Loucy (cell line): Measurements from ENCODE around the gene CEP83.

Experiments
- H2AFZ ChIP-seq: fragments of 200-600 bp; sonication (generic); 2 replicates; pipeline ENCODE4 v1.6.0; 2016; ENCODE audit warnings: antibody characterized with exemption, mild to moderate bottlenecking, low read length, moderate library complexity
- H3F3A ChIP-seq: fragments of 200-600 bp; 2 replicates; pipeline ENCODE4 v1.6.0; 2016; ENCODE audit warnings: antibody characterized with exemption, low read depth, mild to moderate bottlenecking
- H3K27me3 ChIP-seq: fragments of 200-600 bp; sonication (generic); 2 replicates; pipeline ENCODE4 v1.6.1; 2014; ENCODE audit warnings: low read length, mild to moderate bottlenecking; ENCODE audit not compliant: insufficient read depth, poor library complexity, severe bottlenecking
- H3K36me3 ChIP-seq: fragments of 200-600 bp; sonication (generic); 2 replicates; pipeline ENCODE4 v1.6.1; 2016; ENCODE audit warnings: low read length; ENCODE audit not compliant: insufficient read depth
- H3K4me1 ChIP-seq: fragments of 200-600 bp; sonication (generic); 2 replicates; pipeline ENCODE4 v1.5.1; 2014; ENCODE audit warnings: low read length, mild to moderate bottlenecking; ENCODE audit not compliant: insufficient read depth, poor library complexity, severe bottlenecking
- H3K4me2 ChIP-seq: fragments of 200-600 bp; sonication (generic); 2 replicates; pipeline ENCODE4 v1.6.0; 2014; ENCODE audit warnings: antibody characterized with exemption, low read length, low read depth, mild to moderate bottlenecking; ENCODE audit not compliant: poor library complexity, severe bottlenecking
- H3K4me3 ChIP-seq: fragments of 200-600 bp; sonication (generic); 2 replicates; pipeline ENCODE4 v1.5.1; 2014; ENCODE audit warnings: low read length, mild to moderate bottlenecking, mixed read lengths; ENCODE audit not compliant: poor library complexity, severe bottlenecking
- H3K79me2 ChIP-seq: fragments of 200-600 bp; sonication (generic); 2 replicates; pipeline ENCODE4 v1.6.1; 2014; ENCODE audit warnings: low read length; ENCODE audit not compliant: insufficient read depth
- H3K9ac ChIP-seq: fragments of 200-600 bp; sonication (generic); 2 replicates; pipeline ENCODE4 v1.6.0; 2014; ENCODE audit warnings: mild to moderate bottlenecking, low read depth, low read length, moderate library complexity; ENCODE audit not compliant: poor library complexity, severe bottlenecking
- H3K9me2 ChIP-seq: fragments of 200-600 bp; sonication (generic); replicated peaks from 2 replicates; pipeline ENCODE4 v1.6.1; 2016; ENCODE audit warnings: low read depth, low read length, mixed read lengths
- H3K9me3 ChIP-seq: fragments of 200-600 bp; sonication (generic); 2 replicates; pipeline ENCODE4 v1.6.1; 2014; ENCODE audit warnings: mild to moderate bottlenecking, antibody characterized with exemption, low read length, low read depth; ENCODE audit not compliant: insufficient read depth
- H4K20me1 ChIP-seq: fragments of 200-600 bp; sonication (generic); 2 replicates; pipeline ENCODE4 v1.6.0; 2014; ENCODE audit warnings: antibody characterized with exemption, low read length, mild to moderate bottlenecking; ENCODE audit not compliant: insufficient read depth, poor library complexity, severe bottlenecking
- EZH2phosphoT487 ChIP-seq: fragments of 200-600 bp; IDR thresholded peaks from 2 replicates; pipeline ENCODE4 v1.6.1; 2018; ENCODE audit warnings: antibody characterized with exemption, mild to moderate bottlenecking, moderate library complexity, borderline replicate concordance
- TF ChIP-seq, protein P1 (sequence below): fragments of 200-600 bp; sonication (generic); conservative IDR thresholded peaks from 2 replicates; pipeline ENCODE4 v1.5.1; 2014; ENCODE audit warnings: mild to moderate bottlenecking, antibody characterized with exemption, low read length

The CEP83 gene

DNA sequence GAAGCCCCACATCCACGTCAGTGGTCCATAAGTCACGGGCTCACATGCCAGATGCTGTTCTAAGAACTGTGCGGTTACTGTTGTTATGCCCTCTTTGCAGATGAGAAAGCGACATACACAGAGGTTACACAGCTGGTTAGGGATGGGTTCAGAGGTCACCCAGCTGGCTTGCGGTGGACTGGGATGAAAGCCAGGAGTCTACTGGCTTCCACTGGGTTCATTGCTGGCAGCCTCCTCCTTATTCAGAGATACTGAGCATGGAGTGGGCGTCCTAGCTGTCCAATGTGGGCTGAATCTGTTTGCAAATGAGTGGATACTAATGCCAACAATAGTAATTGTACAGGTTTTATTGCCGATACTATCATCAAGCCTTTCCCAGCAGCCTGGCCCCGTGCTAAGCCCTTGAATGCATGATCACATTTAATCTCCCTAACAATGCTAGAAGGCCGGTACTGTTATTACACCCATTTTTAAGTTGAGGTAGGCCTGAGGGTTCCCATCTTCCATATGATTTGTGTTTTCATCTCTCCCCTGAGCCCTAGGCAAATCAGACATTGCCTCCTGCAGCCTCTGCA lies 182.2 kb downstream of the CEP83 start:
- H3K36me3 ChIP-seq = peaks cover 29% of the 10 kb centered on the region; the same call in 1 of the 2 replicates
- no peak overlapping the region for H3K4me2 ChIP-seq
- H3K9me2 ChIP-seq = no peaks in the 10 kb centered on the region
- no peak overlapping the region for H3K9ac ChIP-seq
- H4K20me1 ChIP-seq = no peaks in the 10 kb centered on the region
- TF ChIP-seq, protein P1, sequence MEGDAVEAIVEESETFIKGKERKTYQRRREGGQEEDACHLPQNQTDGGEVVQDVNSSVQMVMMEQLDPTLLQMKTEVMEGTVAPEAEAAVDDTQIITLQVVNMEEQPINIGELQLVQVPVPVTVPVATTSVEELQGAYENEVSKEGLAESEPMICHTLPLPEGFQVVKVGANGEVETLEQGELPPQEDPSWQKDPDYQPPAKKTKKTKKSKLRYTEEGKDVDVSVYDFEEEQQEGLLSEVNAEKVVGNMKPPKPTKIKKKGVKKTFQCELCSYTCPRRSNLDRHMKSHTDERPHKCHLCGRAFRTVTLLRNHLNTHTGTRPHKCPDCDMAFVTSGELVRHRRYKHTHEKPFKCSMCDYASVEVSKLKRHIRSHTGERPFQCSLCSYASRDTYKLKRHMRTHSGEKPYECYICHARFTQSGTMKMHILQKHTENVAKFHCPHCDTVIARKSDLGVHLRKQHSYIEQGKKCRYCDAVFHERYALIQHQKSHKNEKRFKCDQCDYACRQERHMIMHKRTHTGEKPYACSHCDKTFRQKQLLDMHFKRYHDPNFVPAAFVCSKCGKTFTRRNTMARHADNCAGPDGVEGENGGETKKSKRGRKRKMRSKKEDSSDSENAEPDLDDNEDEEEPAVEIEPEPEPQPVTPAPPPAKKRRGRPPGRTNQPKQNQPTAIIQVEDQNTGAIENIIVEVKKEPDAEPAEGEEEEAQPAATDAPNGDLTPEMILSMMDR = no peak
- no peak for TF ChIP-seq EZH2phosphoT487
- peaks cover 3% of the 10 kb centered on the region for H3K4me1 ChIP-seq
- H3K79me2 ChIP-seq = no peaks in the 10 kb centered on the region
- H2AFZ ChIP-seq = no peak overlapping the region
- H3K4me3 ChIP-seq = no peak overlapping the region
- H3K27me3 ChIP-seq = no peaks in the 10 kb centered on the region
- H3F3A ChIP-seq = no peaks in the 10 kb centered on the region
- H3K9me3 ChIP-seq = no peaks in the 10 kb centered on the region

DNA sequence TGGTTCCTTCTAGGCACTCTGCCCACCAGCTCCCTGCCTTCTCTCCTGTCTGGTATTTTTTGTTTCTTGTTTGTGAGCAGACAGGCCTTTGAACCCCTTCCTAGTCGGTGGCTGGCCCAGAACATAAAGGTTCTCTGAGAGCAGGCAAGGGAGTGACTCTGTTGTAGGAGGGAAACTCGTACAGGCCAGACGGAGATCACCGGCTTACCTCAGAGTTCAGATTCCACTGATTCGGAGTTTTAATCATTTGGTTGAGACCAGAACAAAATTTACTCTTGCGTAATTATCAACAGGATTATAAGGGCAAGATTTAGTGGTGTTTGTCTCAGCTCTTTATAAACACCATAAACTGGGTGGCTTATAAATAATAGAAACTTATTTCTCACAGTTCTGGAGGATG lies 182.9 kb downstream of the CEP83 start:
- no peaks in the 10 kb centered on the region for H3K27me3 ChIP-seq
- no peak overlapping the region for H3K4me2 ChIP-seq
- H2AFZ ChIP-seq = no peak overlapping the region
- H3K9me3 ChIP-seq = no peaks in the 10 kb centered on the region
- no peaks in the 10 kb centered on the region for H3K79me2 ChIP-seq
- H3K9ac ChIP-seq = no peak overlapping the region
- H4K20me1 ChIP-seq = no peaks in the 10 kb centered on the region
- H3K36me3 ChIP-seq = peaks cover 21% of the 10 kb centered on the region; the same call in 1 of the 2 replicates
- no peaks in the 10 kb centered on the region for H3K4me1 ChIP-seq
- no peaks in the 10 kb centered on the region for H3K9me2 ChIP-seq
- no peak for TF ChIP-seq EZH2phosphoT487
- TF ChIP-seq, protein P1 = no peak
- no peaks in the 10 kb centered on the region for H3F3A ChIP-seq
- H3K4me3 ChIP-seq = no peak overlapping the region

DNA sequence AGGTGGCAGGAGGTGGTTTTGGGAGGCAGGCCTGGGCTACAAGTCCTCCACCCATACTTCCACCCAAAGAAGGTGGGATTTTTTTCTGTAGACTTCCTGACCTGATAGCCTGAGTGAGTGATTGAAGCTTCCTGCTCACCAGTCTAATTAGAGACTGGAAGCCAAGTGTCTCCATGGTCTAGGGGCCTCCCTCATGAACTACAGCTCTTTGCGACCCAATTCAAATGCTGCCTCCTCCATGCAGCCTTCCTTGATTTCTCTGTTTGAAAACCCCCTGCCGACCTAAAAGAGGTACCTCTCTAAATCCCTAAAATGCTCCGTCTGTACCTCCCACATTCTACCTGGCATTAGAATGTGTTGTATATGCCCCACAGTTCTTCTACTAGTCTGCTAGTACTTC lies 186.4 kb downstream of the CEP83 start:
- H2AFZ ChIP-seq = no peak overlapping the region
- no peaks in the 10 kb centered on the region for H3K9me2 ChIP-seq
- no peak for TF ChIP-seq EZH2phosphoT487
- TF ChIP-seq, protein P1 = no peak
- H4K20me1 ChIP-seq = no peaks in the 10 kb centered on the region
- H3K9ac ChIP-seq = no peak overlapping the region
- no peaks in the 10 kb centered on the region for H3K27me3 ChIP-seq
- peaks cover 9% of the 10 kb centered on the region for H3K4me1 ChIP-seq
- no peak overlapping the region for H3K4me3 ChIP-seq
- H3K79me2 ChIP-seq = no peaks in the 10 kb centered on the region
- H3K4me2 ChIP-seq = no peak overlapping the region
- no peaks in the 10 kb centered on the region; the same call in 1 of the 2 replicates for H3K36me3 ChIP-seq
- H3K9me3 ChIP-seq = no peaks in the 10 kb centered on the region
- H3F3A ChIP-seq = no peaks in the 10 kb centered on the region
